Neural progenitor cell (in vitro differentiated cells): ENCODE measurements around the gene COG6. TPM values are rescaled to one million over a fixed set of nuclear protein-coding genes. Genes with fewer than 3 reads are reported as not detected.

Experiments used
- DNase-seq: peaks from one replicate; pipeline ENCODE4 v3.0.0-alpha.2; 2016; ENCODE audit warnings: low spot score
- H2AFZ ChIP-seq: fragments of 200-600 bp; sonication (generic); replicated peaks from 2 replicates; pipeline ENCODE4 v1.6.1; 2016; ENCODE audit warnings: antibody characterized with exemption
- H3F3A ChIP-seq: fragments of 200-600 bp; sonication (generic); 2 replicates; pipeline ENCODE4 v1.6.1; 2016; ENCODE audit warnings: antibody characterized with exemption, low read depth
- H3K27ac ChIP-seq: fragments of 200-600 bp; sonication (generic); 2 replicates; pipeline ENCODE4 v1.5.1; 2016; ENCODE audit warnings: mild to moderate bottlenecking
- H3K27me3 ChIP-seq: fragments of 200-600 bp; sonication (generic); 2 replicates; pipeline ENCODE4 v1.6.1; 2016; ENCODE audit warnings: mild to moderate bottlenecking, moderate library complexity
- H3K36me3 ChIP-seq: fragments of 200-600 bp; sonication (generic); 2 replicates; pipeline ENCODE4 v1.5.1; 2016
- H3K4me1 ChIP-seq: fragments of 200-600 bp; sonication (generic); 2 replicates; pipeline ENCODE4 v1.6.1; 2016; ENCODE audit warnings: mixed run types
- H3K4me2 ChIP-seq: fragments of 200-600 bp; sonication (generic); 2 replicates; pipeline ENCODE4 v1.6.1; 2016
- H3K4me3 ChIP-seq: fragments of 200-600 bp; sonication (generic); 2 replicates; pipeline ENCODE4 v1.5.1; 2016
- H3K79me2 ChIP-seq: fragments of 200-600 bp; sonication (generic); 2 replicates; pipeline ENCODE4 v1.6.1; 2016; ENCODE audit warnings: low read depth
- H3K9ac ChIP-seq: fragments of 200-600 bp; sonication (generic); 2 replicates; pipeline ENCODE4 v1.6.1; 2016
- H3K9me3 ChIP-seq: fragments of 200-600 bp; sonication (generic); 2 replicates; pipeline ENCODE4 v1.5.1; 2016; ENCODE audit warnings: low read depth
- H4K20me1 ChIP-seq: fragments of 200-600 bp; sonication (generic); 2 replicates; pipeline ENCODE4 v1.6.1; 2016; ENCODE audit warnings: low read depth
- H3K27ac Mint-ChIP-seq: 3 replicates; pipeline ENCODE4 v1.8.0; 2021; ENCODE audit warnings: mixed read lengths
- H3K27me3 Mint-ChIP-seq: 2 replicates; pipeline ENCODE4 v1.8.0; 2022; ENCODE audit warnings: low read depth, mild to moderate bottlenecking, inconsistent platforms, moderate library complexity, mixed read lengths; ENCODE audit not compliant: insufficient read depth
- H3K36me3 Mint-ChIP-seq: 3 replicates; pipeline ENCODE4 v1.8.0; 2021; ENCODE audit warnings: mixed read lengths
- H3K4me1 Mint-ChIP-seq: 3 replicates; pipeline ENCODE4 v1.8.0; 2021; ENCODE audit warnings: mixed read lengths
- H3K4me3 Mint-ChIP-seq: 3 replicates; pipeline ENCODE4 v1.8.0; 2021; ENCODE audit warnings: mild to moderate bottlenecking, moderate library complexity, mixed read lengths
- H3K9me3 Mint-ChIP-seq: 3 replicates; pipeline ENCODE4 v1.8.0; 2020; ENCODE audit warnings: mixed read lengths
- EZH2 ChIP-seq: fragments of 200-600 bp; sonication (generic); IDR thresholded peaks from 2 replicates; pipeline ENCODE4 v1.6.1; 2017; ENCODE audit warnings: antibody characterized with exemption, mild to moderate bottlenecking, moderate library complexity
- EZH2phosphoT487 ChIP-seq: fragments of 200-600 bp; sonication (generic); IDR thresholded peaks from 2 replicates; pipeline ENCODE4 v1.6.1; 2017; ENCODE audit warnings: antibody characterized with exemption
- microRNA-seq: library from miRNA; unstranded; fragments of <30 nt; microRNA quantifications from one replicate; pipeline ENCODE4, GENCODE V29; 2016
- small RNA-seq: library from RNA; depleted of rRNA; stranded (forward); fragments of <200 nt; gene quantifications from one replicate; pipeline ENCODE3, GENCODE V24; 2015
- total RNA-seq: library from RNA; depleted of rRNA; stranded (reverse); fragments of >200 nt; gene quantifications from 2 replicates; pipeline ENCODE4 v1.2.3, GENCODE V29; 2015; ENCODE audit warnings: low replicate concordance
- TF ChIP-seq, protein P1 (sequence below): fragments of 200-600 bp; sonication (generic); IDR thresholded peaks from 2 replicates; pipeline ENCODE4 v1.5.1; 2017; ENCODE audit warnings: antibody characterized with exemption, mild to moderate bottlenecking

The COG6 gene
- total RNA-seq, 1 donor from 2014 or later = 33.1 TPM

DNA sequence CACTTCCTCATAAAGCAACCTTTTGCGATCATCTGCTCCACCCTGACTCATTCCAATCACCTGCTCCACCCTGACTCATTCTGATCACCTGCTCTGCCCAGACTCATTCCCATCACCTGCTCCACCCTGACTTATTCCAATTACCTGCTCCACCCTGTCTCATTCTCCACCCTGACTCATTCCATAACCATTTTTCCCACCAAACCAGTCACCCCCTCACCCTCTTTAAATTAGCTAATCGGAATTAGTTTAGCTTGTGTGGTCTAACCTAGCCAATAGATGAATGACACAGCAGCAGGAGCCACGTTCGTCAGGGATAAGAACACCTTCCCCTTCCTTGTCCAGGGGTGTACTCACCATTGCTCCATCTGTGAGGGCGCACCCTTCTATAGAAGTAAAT lies 134.0 kb downstream of the COG6 start:
- Mint-ChIP-seq H3K4me1 (peaks cover 21% of the 10 kb centered on the region), H3K4me3 (no peak overlapping the region), H3K9me3 (peaks cover 7% of the 10 kb centered on the region), H3K27ac (no peak overlapping the region), H3K36me3 (peaks cover 3% of the 10 kb centered on the region), H3K27me3 (peaks cover 6% of the 10 kb centered on the region)
- no peaks in the 10 kb centered on the region for H4K20me1 ChIP-seq
- TF ChIP-seq, protein P1, sequence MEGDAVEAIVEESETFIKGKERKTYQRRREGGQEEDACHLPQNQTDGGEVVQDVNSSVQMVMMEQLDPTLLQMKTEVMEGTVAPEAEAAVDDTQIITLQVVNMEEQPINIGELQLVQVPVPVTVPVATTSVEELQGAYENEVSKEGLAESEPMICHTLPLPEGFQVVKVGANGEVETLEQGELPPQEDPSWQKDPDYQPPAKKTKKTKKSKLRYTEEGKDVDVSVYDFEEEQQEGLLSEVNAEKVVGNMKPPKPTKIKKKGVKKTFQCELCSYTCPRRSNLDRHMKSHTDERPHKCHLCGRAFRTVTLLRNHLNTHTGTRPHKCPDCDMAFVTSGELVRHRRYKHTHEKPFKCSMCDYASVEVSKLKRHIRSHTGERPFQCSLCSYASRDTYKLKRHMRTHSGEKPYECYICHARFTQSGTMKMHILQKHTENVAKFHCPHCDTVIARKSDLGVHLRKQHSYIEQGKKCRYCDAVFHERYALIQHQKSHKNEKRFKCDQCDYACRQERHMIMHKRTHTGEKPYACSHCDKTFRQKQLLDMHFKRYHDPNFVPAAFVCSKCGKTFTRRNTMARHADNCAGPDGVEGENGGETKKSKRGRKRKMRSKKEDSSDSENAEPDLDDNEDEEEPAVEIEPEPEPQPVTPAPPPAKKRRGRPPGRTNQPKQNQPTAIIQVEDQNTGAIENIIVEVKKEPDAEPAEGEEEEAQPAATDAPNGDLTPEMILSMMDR = no peak
- TF ChIP-seq EZH2phosphoT487 = no peak
- no peak for TF ChIP-seq EZH2
- H3F3A ChIP-seq = peaks cover 8% of the 10 kb centered on the region
- H3K9ac ChIP-seq = no peak overlapping the region
- no peaks in the 10 kb centered on the region for H3K36me3 ChIP-seq
- no peak overlapping the region for H3K4me2 ChIP-seq
- peaks cover 18% of the 10 kb centered on the region for H3K4me1 ChIP-seq
- H3K79me2 ChIP-seq = no peaks in the 10 kb centered on the region
- no peak for DNase-seq
- no peak overlapping the region for H2AFZ ChIP-seq
- H3K4me3 ChIP-seq = no peak overlapping the region
- H3K9me3 ChIP-seq = no peaks in the 10 kb centered on the region
- no peaks in the 10 kb centered on the region for H3K27me3 ChIP-seq
- no peak overlapping the region for H3K27ac ChIP-seq

Small RNA genes lying within 50 kb of the gene (microRNA-seq; reads per million reads assigned to microRNA genes)
- not detected for gene MIR4305

Small RNA genes lying within 50 kb of the gene (small RNA-seq; reads per million reads assigned to genes)
- not detected for gene MIR4305
- not detected for gene RNY4P14

Other genes starting within 250 kb of the COG6 start
- 1.7 and 3.0 TPM in 2 replicates for gene LHFPL6, start 52.5 kb upstream of the COG6 start, total RNA-seq